ENCODE measurements around the gene MTHFD1L.

MTHFD1L gene

DNA sequence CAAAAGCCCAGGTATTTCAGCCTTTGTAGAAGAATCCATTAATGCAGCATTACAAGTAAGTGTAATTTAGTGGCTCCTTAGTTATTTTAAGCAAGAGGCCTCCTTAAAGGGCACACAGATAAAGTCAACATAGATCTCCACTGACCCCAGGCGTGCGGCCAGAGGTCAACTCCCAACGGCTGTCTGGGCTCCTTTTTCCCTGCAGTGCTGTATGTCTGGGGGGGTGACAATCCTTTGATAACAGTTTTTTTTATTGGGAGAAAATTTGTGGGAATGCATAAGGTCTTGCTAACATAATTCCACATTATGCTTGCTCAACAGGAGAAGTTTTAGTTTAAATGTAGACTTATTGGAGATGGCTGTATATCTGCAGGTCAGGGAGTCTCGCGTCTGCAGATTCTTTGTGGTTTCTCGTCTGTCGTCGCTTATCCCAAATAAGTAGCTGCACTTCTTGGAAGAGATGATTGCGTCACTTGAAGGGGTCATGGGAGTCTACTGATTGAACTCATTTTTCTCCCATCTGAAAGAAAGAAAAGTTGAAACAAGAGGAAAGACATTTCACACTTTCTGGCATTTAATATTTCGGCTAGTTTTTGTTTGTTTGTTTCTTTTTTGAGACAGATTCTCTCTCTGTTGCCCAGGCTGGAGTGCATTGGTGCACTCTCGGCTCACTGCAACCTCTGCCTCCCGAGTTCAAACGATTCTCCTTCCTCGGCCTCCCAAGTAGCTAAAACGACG, 222.5 kb downstream of the MTHFD1L start:
- Histone ChIP-seq H3K79me2 (ENCODE audit: control insufficient read depth, low read length) (no peaks in the 10 kb centered on the region), H3K9me2 (replicated peaks; ENCODE audit: control insufficient read depth, low read length) (no peaks in the 10 kb centered on the region), H3K27ac (ENCODE audit: low read depth, low read length) (no peak overlapping the region), H3K4me3 (ENCODE audit: low read length) (no peak overlapping the region), H3K36me3 (ENCODE audit: control insufficient read depth, low read length) (peaks cover 46% of the 10 kb centered on the region), H3K4me1 (ENCODE audit: control insufficient read depth, low read length) (no peaks in the 10 kb centered on the region), H3K4me2 (ENCODE audit: low read length) (no peak overlapping the region), H3K9me3 (ENCODE audit: control insufficient read depth, insufficient read depth, low read length) (no peaks in the 10 kb centered on the region), H3F3A (ENCODE audit: control insufficient read depth, insufficient read depth) (no peaks in the 10 kb centered on the region), H3K27me3 (ENCODE audit: control insufficient read depth, low read length) (no peaks in the 10 kb centered on the region), H4K20me1 (ENCODE audit: control insufficient read depth, insufficient read depth, low read depth, low read length) (no peaks in the 10 kb centered on the region)
- no peak for TF ChIP-seq EZH2phosphoT487 (IDR thresholded peaks at IDR 0.05; ENCODE audit: borderline replicate concordance, low read length)
- TF ChIP-seq, protein P1, sequence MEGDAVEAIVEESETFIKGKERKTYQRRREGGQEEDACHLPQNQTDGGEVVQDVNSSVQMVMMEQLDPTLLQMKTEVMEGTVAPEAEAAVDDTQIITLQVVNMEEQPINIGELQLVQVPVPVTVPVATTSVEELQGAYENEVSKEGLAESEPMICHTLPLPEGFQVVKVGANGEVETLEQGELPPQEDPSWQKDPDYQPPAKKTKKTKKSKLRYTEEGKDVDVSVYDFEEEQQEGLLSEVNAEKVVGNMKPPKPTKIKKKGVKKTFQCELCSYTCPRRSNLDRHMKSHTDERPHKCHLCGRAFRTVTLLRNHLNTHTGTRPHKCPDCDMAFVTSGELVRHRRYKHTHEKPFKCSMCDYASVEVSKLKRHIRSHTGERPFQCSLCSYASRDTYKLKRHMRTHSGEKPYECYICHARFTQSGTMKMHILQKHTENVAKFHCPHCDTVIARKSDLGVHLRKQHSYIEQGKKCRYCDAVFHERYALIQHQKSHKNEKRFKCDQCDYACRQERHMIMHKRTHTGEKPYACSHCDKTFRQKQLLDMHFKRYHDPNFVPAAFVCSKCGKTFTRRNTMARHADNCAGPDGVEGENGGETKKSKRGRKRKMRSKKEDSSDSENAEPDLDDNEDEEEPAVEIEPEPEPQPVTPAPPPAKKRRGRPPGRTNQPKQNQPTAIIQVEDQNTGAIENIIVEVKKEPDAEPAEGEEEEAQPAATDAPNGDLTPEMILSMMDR (IDR thresholded peaks at IDR 0.05; ENCODE audit: low read depth, low read length, poor library complexity, severe bottlenecking) = no peak

DNA sequence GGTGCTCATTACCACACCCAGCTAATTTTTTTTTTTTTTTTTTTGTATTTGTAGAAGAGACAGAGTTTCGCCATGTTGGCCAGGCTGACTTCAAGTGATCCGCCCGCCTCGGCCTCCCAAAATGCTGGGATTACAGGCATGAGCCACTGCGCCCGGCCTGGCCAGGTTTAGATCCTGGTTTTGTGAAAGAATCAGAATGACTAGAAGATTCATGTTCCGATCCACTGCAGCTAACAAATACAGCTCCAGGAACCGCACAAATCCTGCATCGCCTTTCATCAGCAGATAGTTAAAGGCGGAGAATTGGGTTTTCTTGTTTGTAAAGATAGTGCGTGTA, 223.1 kb downstream of the MTHFD1L start:
- H3K27ac ChIP-seq (ENCODE audit: low read depth, low read length) = no peak overlapping the region

DNA sequence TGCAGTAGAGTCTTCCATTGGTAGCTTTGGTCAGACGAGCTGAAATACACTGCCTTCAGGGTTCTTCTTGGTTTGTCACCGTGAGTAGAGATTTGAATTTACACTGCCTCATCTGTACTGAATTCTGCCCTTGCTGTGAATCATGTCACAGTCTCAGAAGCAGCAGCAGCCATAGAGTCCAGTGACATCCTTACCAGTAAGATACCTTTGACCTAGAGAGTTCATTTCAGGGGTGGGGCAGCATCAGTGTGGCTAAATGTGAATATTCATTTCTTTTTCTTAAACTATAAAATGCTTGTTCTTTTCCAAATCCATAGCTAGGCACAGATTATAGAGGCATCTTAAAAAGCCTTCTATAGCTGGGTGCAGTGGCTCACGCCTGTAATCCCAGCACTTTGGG, 223.5 kb downstream of the MTHFD1L start:
- H3K4me3 ChIP-seq (ENCODE audit: low read length) = no peak overlapping the region
- H3K4me2 ChIP-seq (ENCODE audit: low read length) = no peak overlapping the region
- no peaks in the 10 kb centered on the region for H3F3A ChIP-seq (ENCODE audit: control insufficient read depth, insufficient read depth)
- peaks cover 53% of the 10 kb centered on the region for H3K36me3 ChIP-seq (ENCODE audit: control insufficient read depth, low read length)
- H3K27ac ChIP-seq (ENCODE audit: low read depth, low read length) = no peak overlapping the region
- no peaks in the 10 kb centered on the region for H3K4me1 ChIP-seq (ENCODE audit: control insufficient read depth, low read length)
- no peaks in the 10 kb centered on the region for H3K9me2 ChIP-seq (replicated peaks; ENCODE audit: control insufficient read depth, low read length)
- no peaks in the 10 kb centered on the region for H4K20me1 ChIP-seq (ENCODE audit: control insufficient read depth, insufficient read depth, low read depth, low read length)
- no peaks in the 10 kb centered on the region for H3K9me3 ChIP-seq (ENCODE audit: control insufficient read depth, insufficient read depth, low read length)
- no peaks in the 10 kb centered on the region for H3K27me3 ChIP-seq (ENCODE audit: control insufficient read depth, low read length)
- TF ChIP-seq EZH2phosphoT487 (IDR thresholded peaks at IDR 0.05; ENCODE audit: borderline replicate concordance, low read length) = no peak
- TF ChIP-seq, protein P1 (IDR thresholded peaks at IDR 0.05; ENCODE audit: low read depth, low read length, poor library complexity, severe bottlenecking) = no peak
- H3K79me2 ChIP-seq (ENCODE audit: control insufficient read depth, low read length) = no peaks in the 10 kb centered on the region

More for the DNA sequence above, 223.1 kb downstream of the MTHFD1L start:
- no peaks in the 10 kb centered on the region for H3K27me3 ChIP-seq (ENCODE audit: control insufficient read depth, low read length)
- no peak overlapping the region for H3K4me2 ChIP-seq (ENCODE audit: low read length)
- H4K20me1 ChIP-seq (ENCODE audit: control insufficient read depth, insufficient read depth, low read depth, low read length) = no peaks in the 10 kb centered on the region
- H3K4me3 ChIP-seq (ENCODE audit: low read length) = no peak overlapping the region
- H3K36me3 ChIP-seq (ENCODE audit: control insufficient read depth, low read length) = peaks cover 49% of the 10 kb centered on the region
- no peaks in the 10 kb centered on the region for H3K9me3 ChIP-seq (ENCODE audit: control insufficient read depth, insufficient read depth, low read length)
- H3K9me2 ChIP-seq (replicated peaks; ENCODE audit: control insufficient read depth, low read length) = no peaks in the 10 kb centered on the region
- no peaks in the 10 kb centered on the region for H3K4me1 ChIP-seq (ENCODE audit: control insufficient read depth, low read length)
- no peaks in the 10 kb centered on the region for H3K79me2 ChIP-seq (ENCODE audit: control insufficient read depth, low read length)
- TF ChIP-seq, protein P1 (IDR thresholded peaks at IDR 0.05; ENCODE audit: low read depth, low read length, poor library complexity, severe bottlenecking) = no peak
- TF ChIP-seq EZH2phosphoT487 (IDR thresholded peaks at IDR 0.05; ENCODE audit: borderline replicate concordance, low read length) = no peak
- no peaks in the 10 kb centered on the region for H3F3A ChIP-seq (ENCODE audit: control insufficient read depth, insufficient read depth)

Data from DOHH2 (cell line).